ENCODE data around the gene KCNN3.
A peak's percentile ranks its signal among the peaks of the same experiment; 100 is the strongest.

The KCNN3 gene

GRCh38 chr1:154719586-154720327 is 150.3 kb downstream of the KCNN3 start:
- DNase-seq = no peak

DNA sequence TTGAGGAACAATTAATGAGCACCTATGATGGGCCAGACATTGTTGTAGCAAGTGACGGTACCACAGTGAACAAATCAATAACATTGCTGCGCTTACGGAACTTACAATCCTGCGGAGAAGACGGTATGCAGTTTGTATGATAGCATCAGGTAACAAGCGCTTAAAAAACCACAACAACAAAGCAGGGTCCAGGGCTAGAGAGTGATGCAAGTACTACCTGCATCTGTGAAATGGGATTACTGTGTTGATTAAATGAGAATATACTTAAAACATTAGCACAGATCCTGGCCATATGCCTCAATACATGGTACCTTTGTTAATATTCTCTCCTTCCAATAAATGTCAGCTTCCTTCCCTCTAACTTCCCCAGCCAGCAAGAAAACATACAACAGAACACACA is 151.5 kb downstream of the KCNN3 start:
- no peak for DNase-seq

DNA sequence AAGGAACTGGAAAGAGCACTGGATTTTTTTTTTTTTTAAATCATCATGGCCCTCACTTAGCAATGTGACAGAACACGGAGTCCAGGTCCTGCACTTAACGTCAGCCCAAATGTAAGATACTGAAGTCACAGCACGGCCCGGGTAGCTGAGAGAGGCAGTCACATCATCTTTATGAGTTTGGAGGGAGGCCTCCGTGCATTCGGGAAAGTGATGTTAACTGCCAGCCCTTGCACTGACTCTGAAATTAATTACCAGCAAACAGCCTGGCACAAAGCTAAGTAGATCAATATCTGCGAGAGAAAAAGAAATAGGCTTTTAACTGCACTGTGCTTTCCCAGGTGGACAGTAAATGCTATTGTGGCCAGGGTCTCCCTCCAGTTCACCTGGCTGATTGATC is 152.6 kb downstream of the KCNN3 start:
- no peak for DNase-seq

DNA sequence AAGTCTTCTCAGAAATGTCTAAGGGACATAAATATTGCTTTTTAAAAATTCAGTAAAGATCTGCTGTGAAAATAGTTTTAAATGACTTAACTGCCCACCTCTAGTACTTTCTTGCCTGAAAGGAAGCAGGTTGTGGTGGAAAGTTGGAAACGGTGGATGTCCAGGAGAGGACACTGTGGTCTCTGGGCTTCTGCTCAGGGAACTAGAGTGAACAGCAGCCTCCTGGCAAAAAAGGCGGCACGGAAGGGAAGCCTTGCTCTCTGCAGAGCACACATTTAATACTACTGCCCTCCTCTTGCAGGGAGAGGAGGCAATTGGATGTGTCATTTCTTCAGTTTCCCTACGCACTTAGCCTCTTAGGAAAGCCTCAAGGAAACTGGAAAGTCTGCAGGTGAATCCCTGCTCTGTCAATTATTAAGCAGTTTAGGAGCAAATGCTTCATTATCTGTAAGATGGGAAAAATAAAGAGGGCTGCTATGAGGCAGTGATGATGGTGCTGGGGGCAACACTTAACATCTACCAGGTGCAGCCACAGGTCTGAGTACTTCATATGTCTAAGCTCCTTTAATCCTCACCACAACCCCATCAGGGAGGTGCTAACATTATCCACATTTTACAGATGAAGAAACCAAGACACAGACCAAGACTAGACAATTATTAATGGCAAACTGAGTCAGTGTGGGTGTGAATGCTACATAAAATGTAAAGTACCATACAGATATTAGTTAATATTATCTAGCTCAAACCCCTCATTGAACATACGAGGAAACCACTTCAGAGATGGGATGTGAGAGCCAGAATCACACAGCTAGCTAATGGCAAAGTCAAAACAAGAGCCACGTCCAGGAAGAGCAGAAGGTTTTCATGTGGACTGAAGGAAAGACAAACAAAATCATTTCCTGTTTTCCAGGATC is 153.2 kb downstream of the KCNN3 start:
- DNase-seq = no peak

DNA sequence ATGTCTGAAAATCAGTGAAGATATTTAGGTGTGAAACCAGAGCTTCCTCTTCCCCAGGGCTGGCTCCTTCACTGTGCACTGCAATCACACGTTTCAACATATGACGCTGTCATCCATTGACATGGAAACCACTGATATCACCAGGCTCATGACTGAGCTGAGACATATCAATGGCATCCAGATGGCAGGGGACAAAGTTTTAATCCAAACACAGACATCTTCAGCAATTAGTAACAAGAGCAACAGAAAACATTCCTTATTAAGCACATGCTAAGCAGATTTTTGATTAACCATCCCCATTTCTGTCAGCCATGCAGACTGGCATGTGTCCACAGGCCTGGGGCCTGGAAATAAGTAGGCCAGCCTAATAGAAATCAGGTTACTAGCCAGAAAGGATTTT is 154.1 kb downstream of the KCNN3 start:
- peak; percentile 61 for DNase-seq

GRCh38 chr1:154715385-154715784 is 154.7 kb downstream of the KCNN3 start:
- DNase-seq = no peak

GRCh38 chr1:154714638-154715037 is 155.4 kb downstream of the KCNN3 start:
- DNase-seq = peak; percentile 32

- no peak for DNase-seq
Measured at GRCh38 chr1:154714052-154714623, 155.9 kb downstream of the KCNN3 start.

DNA sequence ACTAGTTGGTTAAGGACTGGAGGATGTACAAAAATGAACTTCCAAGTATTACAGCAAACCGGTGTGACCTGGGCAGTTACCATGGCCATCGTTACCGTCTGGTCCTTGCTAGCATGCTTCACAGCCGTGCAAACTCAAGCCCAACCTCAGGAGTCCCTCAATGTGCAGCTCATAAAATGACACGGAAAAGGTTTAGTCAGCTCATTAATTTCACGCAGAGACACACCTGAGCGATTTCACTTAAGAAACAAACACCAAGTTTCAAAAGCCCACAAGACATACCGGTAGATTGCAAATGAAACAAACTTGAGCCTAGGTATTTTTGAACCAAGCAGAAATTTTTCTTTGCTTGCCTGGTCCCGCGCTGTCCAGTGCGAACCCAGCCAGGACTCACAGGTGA is 157.1 kb downstream of the KCNN3 start:
- DNase-seq = no peak

GRCh38 chr1:154712166-154712810 is 157.8 kb downstream of the KCNN3 start:
- no peak for DNase-seq

DNA sequence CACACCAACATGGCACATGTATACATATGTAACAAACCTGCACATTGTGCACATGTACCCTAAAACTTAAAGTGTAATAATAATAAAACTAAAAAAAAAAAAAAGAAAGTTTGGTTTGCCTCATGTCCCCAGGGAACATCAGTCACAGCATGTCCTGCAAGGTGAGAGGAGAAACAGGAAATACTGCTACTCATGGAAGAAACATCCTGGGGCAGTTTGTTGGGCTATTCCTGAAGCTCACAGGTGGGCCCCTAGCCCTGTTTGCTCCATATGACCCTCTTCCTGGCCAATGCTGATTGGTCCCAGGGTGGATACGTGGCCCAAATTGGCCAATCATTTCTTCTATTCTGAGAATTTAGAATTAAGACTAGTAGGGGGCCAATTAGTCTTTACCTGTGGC is 158.7 kb downstream of the KCNN3 start:
- DNase-seq = no peak

- DNase-seq = no peak
Measured at GRCh38 chr1:154710106-154710505, 160.0 kb downstream of the KCNN3 start.

- DNase-seq = no peak
Measured at GRCh38 chr1:154707901-154708463, 162.1 kb downstream of the KCNN3 start.

DNA sequence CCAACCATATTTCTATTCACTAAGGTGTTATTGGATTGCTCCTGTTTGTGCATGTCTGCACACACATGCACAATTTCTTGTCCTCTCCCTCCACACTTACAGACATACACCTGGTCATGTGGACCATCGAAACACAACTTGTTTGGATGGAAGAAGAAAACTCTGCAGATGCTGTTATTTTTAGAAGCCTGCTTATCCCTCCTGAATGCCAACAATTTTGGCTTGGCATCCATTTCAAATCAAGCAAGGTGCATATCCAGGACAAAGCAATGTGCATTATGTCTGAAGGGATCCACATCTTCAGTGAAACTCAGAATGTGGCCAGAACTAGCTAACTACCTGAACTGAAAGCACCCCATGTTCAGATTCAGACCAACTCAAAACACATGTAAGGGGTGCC is 163.2 kb downstream of the KCNN3 start:
- DNase-seq = no peak

- DNase-seq = no peak
Measured at GRCh38 chr1:154705544-154705943, 164.5 kb downstream of the KCNN3 start.

DNA sequence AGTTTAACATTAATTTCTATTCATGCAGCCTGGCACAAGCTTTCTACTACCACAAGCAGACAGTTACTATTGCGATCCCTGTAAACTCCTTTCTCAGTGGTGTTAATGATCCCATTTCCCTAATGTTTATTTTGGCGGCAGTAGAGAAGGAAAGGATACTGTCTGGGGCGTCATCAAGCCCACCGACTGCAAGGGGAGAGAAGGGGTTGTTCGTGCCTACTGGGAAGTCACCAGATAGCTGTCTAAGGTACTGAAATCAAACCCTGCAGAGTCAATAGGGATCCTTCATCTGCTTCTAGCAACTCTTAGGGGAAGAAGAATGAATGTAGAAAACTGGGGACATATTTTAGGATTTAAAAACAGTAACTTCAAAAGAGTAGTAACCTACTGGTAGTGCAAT is 166.9 kb downstream of the KCNN3 start:
- DNase-seq = no peak

GRCh38 chr1:154698320-154699096 is 171.6 kb downstream of the KCNN3 start:
- no peak for DNase-seq

DNA sequence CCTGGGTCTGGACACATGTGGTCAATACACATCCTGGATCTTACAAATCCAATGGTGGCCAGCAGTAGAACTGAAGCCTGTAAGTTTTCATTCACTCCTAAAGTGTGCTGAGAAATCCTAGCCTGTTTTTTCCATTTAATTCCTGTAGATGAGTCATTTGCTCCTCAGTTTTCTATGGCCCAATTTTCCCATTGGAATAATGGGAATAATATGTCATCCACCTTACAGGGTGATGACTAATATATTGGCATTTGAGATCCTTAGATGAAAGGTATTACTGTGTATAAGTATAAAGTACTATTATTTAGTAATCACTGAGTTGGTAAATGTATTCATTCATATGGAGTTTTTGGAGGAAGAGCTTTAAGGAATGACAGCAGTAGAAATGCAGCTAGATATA is 172.4 kb downstream of the KCNN3 start:
- no peak for DNase-seq

DNA sequence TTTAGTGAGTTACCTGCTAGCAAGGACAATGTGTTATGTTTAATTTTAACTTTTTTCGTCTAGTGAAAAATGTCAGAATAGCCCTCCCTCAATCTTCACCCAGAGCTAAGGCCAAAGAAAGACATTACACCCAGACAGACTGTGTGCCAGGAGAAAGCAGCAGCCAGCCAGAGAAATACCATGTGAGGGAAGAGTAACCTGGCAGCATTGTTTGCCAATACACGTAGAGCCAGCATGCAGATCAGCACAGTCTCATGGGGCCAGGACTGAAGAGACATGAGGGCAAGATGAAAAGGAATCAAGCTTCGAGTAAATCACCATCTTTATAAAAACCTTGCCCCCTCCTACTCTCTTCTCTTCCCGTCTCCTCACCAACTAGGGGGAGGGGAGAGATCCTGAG is 173.6 kb downstream of the KCNN3 start:
- DNase-seq = no peak

DNA sequence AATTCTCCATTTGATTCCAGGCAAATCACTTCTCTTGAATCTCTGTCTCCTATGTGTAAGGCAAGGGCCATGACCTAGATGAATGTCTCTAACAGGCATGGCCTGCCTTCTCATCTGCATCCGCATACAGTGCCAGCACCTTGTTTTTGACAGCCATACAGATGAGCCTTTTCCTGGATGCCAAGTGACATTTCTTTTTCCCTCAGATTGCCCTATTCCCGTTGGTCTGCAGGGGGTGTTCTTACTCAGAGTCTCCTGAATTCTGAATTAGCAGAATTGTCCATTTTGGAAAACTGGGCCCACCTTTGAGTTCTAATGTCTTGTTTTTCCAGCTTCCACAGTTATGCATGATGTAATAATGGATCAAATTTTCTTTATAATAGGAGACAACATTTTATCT is 174.1 kb downstream of the KCNN3 start:
- no peak for DNase-seq

DNA sequence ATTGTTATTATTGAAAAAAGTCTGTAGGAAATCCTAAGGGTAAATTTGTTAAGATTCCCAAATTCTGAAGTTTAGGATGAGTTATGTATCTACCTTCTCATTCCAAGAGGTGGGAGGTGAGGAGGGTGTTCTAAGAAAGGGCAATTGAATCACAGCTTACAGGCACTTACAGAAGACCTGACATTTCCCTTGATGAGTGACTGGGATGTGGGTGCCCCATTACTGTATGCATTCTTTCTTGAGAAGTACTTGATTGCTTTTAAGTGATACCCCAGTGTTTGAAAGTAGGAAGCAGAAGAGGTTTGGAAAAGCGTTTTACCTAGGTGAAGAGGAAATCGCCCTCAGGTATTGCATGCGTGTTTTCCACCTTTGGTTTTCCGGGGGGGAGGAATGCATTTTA is 175.1 kb downstream of the KCNN3 start:
- no peak for DNase-seq

DNA sequence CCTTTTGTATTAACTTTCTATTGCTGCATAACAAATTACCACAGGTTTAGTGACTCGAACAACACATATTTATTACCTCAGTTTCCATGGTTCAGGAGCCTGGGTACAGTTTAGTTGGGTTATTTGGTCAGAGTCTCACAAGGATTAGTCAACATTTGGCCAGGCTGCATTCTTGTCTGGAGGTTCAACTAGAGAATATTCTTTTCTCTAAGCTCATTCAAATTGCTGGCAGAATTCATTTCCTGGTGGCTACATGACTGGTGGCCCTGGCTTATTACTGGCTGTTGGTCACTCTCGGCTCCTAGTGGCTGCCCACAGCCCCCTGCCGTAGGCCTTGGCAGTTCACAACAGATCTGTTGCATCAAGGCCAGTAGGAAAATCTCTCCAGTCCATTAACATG is 181.0 kb downstream of the KCNN3 start:
- DNase-seq = no peak

Data from hematopoietic multipotent progenitor cell treated with erythropoietin and hydrocortisone succinate and interleukin-3 and kit ligand, for 8 days (in vitro differentiated cells).